HG03108 (cell line): ENCODE data around the gene SLC12A5.
"Not testable (repeated sequence)": the region's sequence is repeated elsewhere in the genome, so short reads cannot be mapped to it uniquely, and the experiment has no call there.

Experiments used
- ATAC-seq: cut with Tn5 transposase; IDR thresholded peaks from one replicate; pipeline ENCODE4 v1.9.1; 2021; ENCODE audit warnings: moderate library complexity; ENCODE audit not compliant: unreplicated experiment

SLC12A5 gene

DNA sequence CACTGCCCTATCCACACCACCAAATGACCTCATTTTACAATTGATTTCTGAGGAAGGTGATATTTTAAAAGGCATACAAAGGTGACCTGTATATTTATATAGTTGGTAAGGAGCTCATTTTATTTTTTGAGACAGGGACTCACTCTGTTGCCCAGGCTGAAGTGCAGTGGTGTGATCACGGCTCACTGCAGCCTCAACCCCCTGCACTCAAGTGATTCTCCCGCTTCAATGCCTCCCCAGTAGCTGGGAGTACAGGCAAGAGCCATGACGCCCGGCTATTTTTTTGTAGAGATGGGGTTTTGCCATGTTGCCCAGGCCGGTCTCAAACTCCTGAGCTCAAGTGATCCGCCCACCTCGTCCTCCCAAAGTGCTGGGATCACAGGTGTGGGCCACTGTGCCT is 47.8 kb downstream of the SLC12A5 start:
- no peak for ATAC-seq

GRCh38 chr20:46077642-46078305 is 48.8 kb downstream of the SLC12A5 start:
- ATAC-seq = no peak

- ATAC-seq = no peak
These were observed 49.9 kb downstream of the SLC12A5 start for GRCh38 chr20:46078954-46079353.

DNA sequence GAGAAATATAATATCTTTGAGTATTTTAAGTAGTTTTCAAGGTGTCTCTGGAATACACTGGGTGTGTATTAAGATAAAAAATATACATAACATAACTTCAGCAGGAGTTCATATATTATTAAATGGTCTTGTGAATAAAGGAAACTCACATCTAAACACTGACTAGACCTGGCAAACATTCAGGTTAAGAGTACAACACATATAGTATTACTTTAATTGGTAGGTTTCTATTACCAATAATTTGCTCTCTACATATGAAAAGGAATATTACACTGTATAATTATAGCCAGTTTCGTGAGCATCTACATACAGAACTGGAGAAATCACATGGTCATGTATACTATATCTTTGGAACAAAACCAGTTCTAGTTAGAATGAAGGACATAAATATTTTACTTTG is 52.1 kb downstream of the SLC12A5 start:
- no peak for ATAC-seq

- no peak for ATAC-seq
These were observed 54.1 kb downstream of the SLC12A5 start for GRCh38 chr20:46083101-46083500.

DNA sequence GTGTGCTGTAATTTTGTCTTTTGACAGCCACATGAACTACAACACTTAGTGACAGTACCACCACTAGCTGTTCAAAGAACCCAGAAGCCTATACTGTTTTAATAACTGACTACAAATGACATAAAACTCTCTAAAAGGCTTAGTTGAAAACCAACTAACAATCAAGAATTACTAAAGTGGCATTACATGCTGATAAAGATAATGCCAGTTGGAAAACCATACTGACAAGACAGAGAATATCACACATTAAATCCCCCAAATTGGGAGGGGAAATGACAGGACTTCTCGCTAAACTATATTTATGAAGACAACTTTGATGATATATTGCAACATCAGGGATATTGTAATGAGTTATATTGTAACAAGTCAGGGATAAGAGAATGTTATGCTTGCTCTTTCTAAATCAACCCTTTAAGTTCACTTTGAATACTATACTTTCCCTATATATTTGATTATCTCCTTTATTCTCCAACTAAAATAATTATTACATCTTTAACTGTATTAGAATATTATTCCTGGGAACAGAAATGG is 54.6 kb downstream of the SLC12A5 start:
- no peak for ATAC-seq

DNA sequence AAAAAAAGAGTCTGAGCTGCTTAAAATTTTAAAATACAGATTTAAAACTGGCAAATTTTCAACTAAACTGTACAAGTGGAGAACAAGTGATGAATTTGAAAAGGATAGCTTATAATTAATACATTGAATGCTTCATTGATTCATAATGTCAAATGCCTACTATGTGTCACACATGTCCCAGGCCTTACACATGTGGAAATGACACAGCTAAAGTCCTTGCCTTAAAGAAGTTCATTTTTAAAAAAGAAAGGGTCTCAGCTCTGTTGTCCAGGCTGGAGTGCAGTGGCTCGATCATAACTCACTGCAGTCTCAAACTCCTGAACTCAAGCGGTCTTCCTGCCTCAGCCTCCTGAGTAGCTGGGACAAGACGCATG is 55.8 kb downstream of the SLC12A5 start:
- ATAC-seq = no peak

DNA sequence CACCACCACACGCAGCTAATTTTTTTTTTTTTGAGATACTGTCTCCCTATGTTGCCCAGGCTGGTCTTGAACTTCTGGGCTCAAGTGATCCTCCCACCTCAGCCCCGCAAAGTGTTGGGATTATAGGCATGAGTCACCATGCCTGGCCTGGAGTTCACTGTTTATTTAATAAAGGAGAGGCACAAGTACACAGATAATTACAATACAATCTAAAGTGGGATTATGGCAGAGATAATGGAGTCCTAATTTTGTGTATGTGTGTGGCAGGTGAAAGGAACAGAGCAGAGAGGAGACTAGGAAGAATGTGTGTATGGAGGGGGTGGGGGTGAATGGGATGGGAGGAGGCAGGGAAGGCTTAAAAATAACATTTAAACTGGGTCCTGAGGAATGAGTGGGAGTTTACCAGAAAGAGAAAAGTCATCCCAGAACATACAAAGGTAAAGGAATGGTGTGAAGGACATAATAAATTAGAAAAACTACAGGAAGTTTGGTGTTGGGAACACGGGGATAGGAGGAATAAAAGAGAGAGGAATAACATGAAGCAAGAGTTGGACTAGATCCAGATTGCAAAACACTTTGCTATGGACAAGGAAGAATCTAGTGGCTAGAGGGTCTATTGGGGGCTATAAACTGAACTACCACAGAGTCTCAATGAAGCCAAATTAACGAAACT is 56.3 kb downstream of the SLC12A5 start:
- ATAC-seq = no peak

GRCh38 chr20:46087161-46087560 is 58.1 kb downstream of the SLC12A5 start:
- no peak for ATAC-seq

- ATAC-seq = no peak
These were observed 59.6 kb downstream of the SLC12A5 start for GRCh38 chr20:46088409-46089166.

- peak; percentile 19 for ATAC-seq
These were observed 60.1 kb downstream of the SLC12A5 start for GRCh38 chr20:46089167-46089416.

DNA sequence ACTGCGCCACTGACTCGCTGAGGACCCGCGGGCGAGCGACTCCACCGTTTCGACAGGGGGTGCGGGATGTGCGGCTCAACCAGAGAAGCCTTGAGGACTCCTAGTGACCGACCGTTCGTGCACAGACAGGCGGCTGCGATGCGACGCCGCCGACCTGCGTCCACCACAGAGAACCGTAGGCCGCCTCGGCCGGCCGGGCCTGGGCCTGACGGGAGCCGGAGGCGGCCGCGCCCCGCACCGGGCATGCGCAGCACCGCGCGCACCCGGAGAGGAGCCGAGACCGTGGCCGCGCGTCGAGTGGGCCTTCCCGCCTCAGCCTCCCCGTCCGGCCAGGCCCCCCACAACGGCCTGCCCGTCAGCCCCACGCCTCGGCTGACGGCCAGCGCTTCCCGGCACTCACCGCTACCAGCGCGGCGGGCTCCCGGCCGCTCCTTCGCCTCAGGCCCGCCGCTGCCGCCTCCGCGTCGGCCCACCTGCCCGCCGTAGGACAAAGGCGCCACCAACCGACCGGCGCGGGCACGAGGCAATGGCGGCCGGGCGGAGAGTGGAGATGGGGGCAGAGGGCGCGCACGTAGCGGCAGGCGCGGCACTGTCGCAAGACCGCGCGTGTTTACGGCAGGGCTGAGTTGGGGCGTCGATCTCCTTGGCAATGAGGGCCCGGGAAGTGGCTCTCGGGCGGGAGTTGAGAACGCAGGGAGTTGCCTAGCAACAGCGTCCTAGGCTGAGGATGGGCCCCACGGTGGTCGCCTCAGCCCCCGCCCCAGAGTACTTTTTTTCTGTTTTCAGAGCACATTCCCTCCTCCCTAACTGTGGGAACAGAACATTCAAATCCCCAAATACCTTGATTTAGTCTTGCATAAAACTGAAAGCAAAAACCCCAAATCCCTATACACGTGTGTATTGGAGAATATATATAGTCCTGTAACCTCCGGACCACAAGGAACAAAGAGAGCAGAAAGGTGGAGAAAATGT is 60.7 kb downstream of the SLC12A5 start, which contains the start of gene NCOA5:
NCOA5 (minus strand) TSS at position 546 of the 972 bp plus-strand sequence. CDS start 10,538 bp downstream, outside the sequence.
- peak; percentile 83 for ATAC-seq

- not testable (repeated sequence) for ATAC-seq
These were observed 62.9 kb downstream of the SLC12A5 start for GRCh38 chr20:46091622-46092535.

DNA sequence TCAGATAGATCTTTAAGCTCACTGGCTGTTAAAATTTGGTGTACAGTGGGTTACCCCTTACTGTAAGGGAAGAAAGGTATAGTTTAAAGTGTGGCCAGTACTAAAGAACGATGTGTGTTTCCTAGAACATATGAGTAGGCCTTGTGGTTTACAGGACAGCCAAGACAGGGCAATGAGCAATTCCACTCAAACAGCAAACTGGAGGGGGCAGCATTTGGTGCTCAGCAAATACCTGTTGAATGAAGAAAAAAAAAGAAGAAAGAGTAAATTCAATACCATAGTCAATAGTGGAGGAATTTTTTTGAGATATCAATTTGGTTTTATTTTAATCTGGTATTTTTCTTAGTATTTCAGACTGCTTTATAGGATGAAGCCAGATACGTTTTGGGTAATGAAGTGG is 64.5 kb downstream of the SLC12A5 start:
- no peak for ATAC-seq

GRCh38 chr20:46099491-46100287 is 70.7 kb downstream of the SLC12A5 start:
- ATAC-seq = no peak

DNA sequence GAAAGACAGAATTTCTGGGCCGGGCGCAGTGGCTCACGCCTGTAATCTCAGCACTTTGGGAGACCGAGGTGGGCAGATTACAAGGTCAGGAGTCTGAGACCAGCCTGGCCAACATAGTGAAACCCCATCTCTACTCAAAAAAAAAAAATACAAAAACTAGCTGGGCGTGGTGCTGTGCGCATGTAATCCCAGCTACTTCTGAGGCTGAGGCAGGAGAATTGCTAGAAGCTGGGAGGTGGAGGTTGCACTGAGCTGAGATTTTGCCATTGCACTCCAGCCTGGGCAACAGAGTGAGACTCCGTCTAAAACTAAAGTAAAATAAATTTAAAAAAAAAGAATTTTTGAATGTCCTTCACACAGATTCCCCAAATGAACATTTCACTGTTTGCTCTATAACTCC is 71.4 kb downstream of the SLC12A5 start:
- not testable (repeated sequence) for ATAC-seq

GRCh38 chr20:46100988-46101387 is 72.0 kb downstream of the SLC12A5 start:
- ATAC-seq = no peak

DNA sequence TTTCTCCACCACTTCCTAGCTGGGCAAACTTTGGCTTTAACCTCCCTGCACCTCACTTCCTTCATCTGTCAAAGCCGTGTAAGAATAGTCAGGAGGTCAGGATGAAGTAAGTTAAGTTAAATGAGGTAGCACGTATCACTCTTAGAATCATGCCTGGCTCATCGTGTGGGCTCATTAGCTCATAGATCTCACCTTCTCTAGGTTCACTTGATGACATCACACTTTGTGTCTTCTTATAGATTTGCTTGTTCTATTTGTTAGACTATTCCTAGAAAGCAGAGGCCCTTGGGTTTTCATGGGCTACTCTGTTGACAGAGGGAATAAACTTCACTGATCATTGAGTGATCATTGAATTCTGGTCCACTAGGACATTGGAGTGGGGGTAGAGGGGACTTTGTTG is 72.9 kb downstream of the SLC12A5 start:
- no peak for ATAC-seq

- ATAC-seq = no peak
These were observed 73.9 kb downstream of the SLC12A5 start for GRCh38 chr20:46102940-46103339.
